ENCODE measurements around the gene SOAT2. TPM values are rescaled to one million over a fixed set of nuclear protein-coding genes. Genes with fewer than 3 reads are reported as not detected.
A peak's percentile ranks its signal among the peaks of the same experiment; 100 is the strongest.

SOAT2 gene, protein sequence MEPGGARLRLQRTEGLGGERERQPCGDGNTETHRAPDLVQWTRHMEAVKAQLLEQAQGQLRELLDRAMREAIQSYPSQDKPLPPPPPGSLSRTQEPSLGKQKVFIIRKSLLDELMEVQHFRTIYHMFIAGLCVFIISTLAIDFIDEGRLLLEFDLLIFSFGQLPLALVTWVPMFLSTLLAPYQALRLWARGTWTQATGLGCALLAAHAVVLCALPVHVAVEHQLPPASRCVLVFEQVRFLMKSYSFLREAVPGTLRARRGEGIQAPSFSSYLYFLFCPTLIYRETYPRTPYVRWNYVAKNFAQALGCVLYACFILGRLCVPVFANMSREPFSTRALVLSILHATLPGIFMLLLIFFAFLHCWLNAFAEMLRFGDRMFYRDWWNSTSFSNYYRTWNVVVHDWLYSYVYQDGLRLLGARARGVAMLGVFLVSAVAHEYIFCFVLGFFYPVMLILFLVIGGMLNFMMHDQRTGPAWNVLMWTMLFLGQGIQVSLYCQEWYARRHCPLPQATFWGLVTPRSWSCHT
- 10 to 100 TPM in 3 of 4 donors, not detected in 1; 13.3 to 55.0 (median 34.5) TPM for total RNA-seq

GRCh38 chr12:53102883-53103807, at the start of gene SOAT2:
SOAT2 (plus strand) TSS chr12:53103486; CDS start chr12:53103578, 92 bp downstream.
- peak within 1 kb of the TSS; percentile 55 to 84 (median 76) for H3K27ac ChIP-seq
- H3K36me3 ChIP-seq = no peaks in the 10 kb centered on the region
- H3K9me3 ChIP-seq = no peaks in the 10 kb centered on the region
- TF ChIP-seq POLR2A (IDR thresholded peaks at IDR 0.05) = no peak
- TF ChIP-seq, protein P1, sequence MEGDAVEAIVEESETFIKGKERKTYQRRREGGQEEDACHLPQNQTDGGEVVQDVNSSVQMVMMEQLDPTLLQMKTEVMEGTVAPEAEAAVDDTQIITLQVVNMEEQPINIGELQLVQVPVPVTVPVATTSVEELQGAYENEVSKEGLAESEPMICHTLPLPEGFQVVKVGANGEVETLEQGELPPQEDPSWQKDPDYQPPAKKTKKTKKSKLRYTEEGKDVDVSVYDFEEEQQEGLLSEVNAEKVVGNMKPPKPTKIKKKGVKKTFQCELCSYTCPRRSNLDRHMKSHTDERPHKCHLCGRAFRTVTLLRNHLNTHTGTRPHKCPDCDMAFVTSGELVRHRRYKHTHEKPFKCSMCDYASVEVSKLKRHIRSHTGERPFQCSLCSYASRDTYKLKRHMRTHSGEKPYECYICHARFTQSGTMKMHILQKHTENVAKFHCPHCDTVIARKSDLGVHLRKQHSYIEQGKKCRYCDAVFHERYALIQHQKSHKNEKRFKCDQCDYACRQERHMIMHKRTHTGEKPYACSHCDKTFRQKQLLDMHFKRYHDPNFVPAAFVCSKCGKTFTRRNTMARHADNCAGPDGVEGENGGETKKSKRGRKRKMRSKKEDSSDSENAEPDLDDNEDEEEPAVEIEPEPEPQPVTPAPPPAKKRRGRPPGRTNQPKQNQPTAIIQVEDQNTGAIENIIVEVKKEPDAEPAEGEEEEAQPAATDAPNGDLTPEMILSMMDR (IDR thresholded peaks at IDR 0.05) = peak in 2 of 6 experiments; percentile 2 to 10
- H3K27me3 ChIP-seq = no peaks in the 10 kb centered on the region
- H3K4me3 ChIP-seq = peak within 1 kb of the TSS in 2 of 4 donors; percentile 7 to 10
- peaks cover 5 to 29% (median 13%) of the 10 kb centered on the region in 4 donors for H3K4me1 ChIP-seq
- peak; percentile 65 to 80 (median 72) for DNase-seq

DNA sequence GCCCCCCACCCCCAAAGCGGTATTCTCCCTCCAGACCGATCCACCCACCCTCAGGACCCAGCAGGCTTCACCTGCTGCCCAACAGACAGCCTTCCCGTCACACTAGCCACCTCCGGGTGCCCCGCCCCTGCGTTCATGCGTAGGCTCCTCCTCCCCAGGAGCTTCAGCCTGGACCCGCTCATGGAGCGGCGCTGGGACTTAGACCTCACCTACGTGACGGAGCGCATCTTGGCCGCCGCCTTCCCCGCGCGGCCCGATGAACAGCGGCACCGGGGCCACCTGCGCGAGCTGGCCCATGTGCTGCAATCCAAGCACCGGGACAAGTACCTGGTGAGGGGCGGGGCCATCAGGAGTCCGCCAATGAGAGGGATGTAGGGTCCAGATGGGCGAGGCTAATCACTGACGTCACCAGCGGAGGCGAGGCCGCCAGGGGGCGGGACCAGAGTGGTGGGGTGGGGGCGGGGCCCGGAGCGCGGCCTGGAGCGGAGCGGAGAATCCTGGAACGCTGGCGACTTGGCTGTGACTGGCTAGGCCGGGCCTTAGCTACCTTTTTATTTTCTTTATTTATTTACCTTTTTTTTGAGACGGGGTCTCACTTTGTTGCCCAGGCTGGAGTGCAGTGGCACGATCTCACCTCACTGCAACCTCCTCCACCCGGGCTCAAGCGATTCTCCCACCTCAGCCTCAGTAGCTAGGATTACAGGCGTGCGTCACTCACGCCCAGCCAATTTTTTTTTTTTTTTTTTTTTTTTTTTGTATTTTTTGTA, 49.0 kb upstream of the SOAT2 start:
- TF ChIP-seq, protein P1 (IDR thresholded peaks at IDR 0.05) = peak in 1 of 6 experiments; percentile 2
- peak; percentile 75 to 94 for TF ChIP-seq POLR2A (IDR thresholded peaks at IDR 0.05)
- Histone ChIP-seq H3K36me3 (peaks cover 0 to 26% (median 0%) of the 10 kb centered on the region in 3 donors), H3K4me3 (peak overlapping the region; percentile 51 to 62 (median 56))

DNA sequence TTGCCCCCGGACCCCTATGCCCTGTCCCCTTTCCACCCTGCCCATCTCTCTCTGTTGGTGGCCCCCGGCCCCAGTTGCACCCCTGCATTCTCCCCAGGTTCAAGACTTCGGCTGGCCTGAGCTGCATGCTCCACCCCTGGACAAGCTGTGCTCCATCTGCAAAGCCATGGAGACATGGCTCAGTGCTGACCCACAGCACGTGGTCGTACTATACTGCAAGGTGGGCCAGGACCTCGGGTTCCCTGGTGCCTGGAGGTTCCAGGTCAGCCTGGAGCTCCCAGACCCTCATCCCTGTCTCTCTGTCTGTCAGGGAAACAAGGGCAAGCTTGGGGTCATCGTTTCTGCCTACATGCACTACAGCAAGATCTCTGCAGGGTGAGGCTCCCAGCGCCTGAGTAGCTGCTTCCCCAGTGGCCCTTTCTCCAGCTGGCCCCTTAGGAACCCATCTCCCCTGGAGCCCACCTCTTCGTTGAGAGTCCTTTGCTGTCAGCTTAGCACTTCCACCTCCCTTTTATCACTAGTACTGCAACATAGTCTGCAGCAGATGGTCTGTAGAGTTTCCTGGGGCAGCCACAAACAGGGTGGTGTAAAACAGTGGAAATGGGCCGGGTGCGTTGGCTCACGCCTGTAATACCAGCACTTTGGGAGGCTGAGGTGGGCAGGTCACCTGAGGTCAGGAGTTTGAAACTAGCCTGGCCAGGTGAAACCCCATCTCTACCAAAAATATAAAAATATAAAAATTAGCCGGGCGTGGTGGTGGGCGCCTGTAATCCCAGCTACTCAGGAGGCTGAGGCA, 47.6 kb upstream of the SOAT2 start:
- H3K4me1 ChIP-seq = peaks cover 0 to 43% (median 9%) of the 10 kb centered on the region in 4 donors

More for the DNA sequence above, 49.0 kb upstream of the SOAT2 start:
- DNase-seq = peak; percentile 98
- Histone ChIP-seq H3K9me3 (no peaks in the 10 kb centered on the region), H3K27ac (peak overlapping the region; percentile 77 to 94 (median 92)), H3K4me1 (peaks cover 0 to 43% (median 12%) of the 10 kb centered on the region in 4 donors), H3K27me3 (no peaks in the 10 kb centered on the region)

GRCh38 chr12:53056296-53056695, 47.0 kb upstream of the SOAT2 start:
- DNase-seq = no peak
- H3K4me3 ChIP-seq = no peak overlapping the region
- no peaks in the 10 kb centered on the region for H3K27me3 ChIP-seq
- TF ChIP-seq, protein P1 (IDR thresholded peaks at IDR 0.05) = no peak
- TF ChIP-seq POLR2A (IDR thresholded peaks at IDR 0.05) = no peak
- H3K4me1 ChIP-seq = peaks cover 0 to 43% (median 11%) of the 10 kb centered on the region in 4 donors
- H3K36me3 ChIP-seq = peaks cover 0 to 26% (median 0%) of the 10 kb centered on the region in 3 donors
- no peaks in the 10 kb centered on the region for H3K9me3 ChIP-seq
- no peak overlapping the region for H3K27ac ChIP-seq

More for the DNA sequence above, 47.6 kb upstream of the SOAT2 start:
- H3K27ac ChIP-seq = peak overlapping the region in 2 of 4 donors; percentile 94
- H3K9me3 ChIP-seq = no peaks in the 10 kb centered on the region
- H3K36me3 ChIP-seq = peaks cover 0 to 26% (median 0%) of the 10 kb centered on the region in 3 donors
- peak in 1 of 3 donors; percentile 45 for DNase-seq
- TF ChIP-seq, protein P1 (IDR thresholded peaks at IDR 0.05) = no peak
- no peak for TF ChIP-seq POLR2A (IDR thresholded peaks at IDR 0.05)
- H3K4me3 ChIP-seq = no peak overlapping the region
- no peaks in the 10 kb centered on the region for H3K27me3 ChIP-seq
